HepG2 (cell line): ENCODE results near the gene ABI2.

Experiments used
- BORCS8-MEF2B ChIP-seq: sonication (generic); formaldehyde crosslinking; IDR thresholded peaks from 2 replicates; pipeline ENCODE4 v1.8.0; 2022; ENCODE audit warnings: mild to moderate bottlenecking, missing genetic modification reagents
- CAMTA2 ChIP-seq: sonication (generic); formaldehyde crosslinking; IDR thresholded peaks from 2 replicates; pipeline ENCODE4 v1.4.0; 2020; ENCODE audit warnings: mild to moderate bottlenecking, missing genetic modification reagents, borderline replicate concordance
- CBX1 ChIP-seq: IDR thresholded peaks from one replicate; pipeline ENCODE4 v1.6.1; 2016; ENCODE audit warnings: antibody characterized with exemption, low read depth
- LRRFIP1 ChIP-seq: sonication (generic); formaldehyde crosslinking; conservative IDR thresholded peaks from 2 replicates; pipeline ENCODE4 v1.4.0; 2020; ENCODE audit warnings: missing genetic modification reagents
- NBN ChIP-seq: fragments of 450-650 bp; conservative IDR thresholded peaks from 2 replicates; pipeline ENCODE4 v1.6.1; 2017
- ZNF75D ChIP-seq: sonication (generic); formaldehyde crosslinking; IDR thresholded peaks from 2 replicates; pipeline ENCODE4 v1.8.1; 2023; ENCODE audit warnings: missing genetic modification reagents, mild to moderate bottlenecking, borderline replicate concordance
- TF ChIP-seq, protein P1 (sequence below): sonication (generic); formaldehyde crosslinking; IDR thresholded peaks from 2 replicates; pipeline ENCODE4 v1.4.0; 2020; ENCODE audit warnings: missing genetic modification reagents

DNA sequence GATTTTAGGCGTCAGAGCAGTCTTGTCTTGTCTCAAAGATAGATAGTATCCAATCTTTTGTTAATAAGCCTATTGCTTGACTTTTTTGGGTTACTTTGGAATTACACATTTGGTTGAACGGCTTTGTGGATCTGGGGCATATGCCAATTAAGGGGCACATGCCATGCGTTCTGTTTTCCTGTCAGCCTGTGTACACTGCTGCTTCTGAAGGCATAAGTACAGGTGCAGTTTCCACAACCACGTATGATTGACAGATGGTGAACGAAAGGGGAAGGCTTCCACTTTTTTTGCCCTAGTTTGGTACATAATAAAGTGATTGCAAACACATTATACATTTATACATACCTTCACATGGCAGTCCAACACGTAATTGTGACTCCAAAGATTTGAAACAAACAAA is 104.6 kb downstream of the ABI2 start:
- TF ChIP-seq BORCS8-MEF2B = no peak
- no peak for TF ChIP-seq NBN
- TF ChIP-seq, protein P1, sequence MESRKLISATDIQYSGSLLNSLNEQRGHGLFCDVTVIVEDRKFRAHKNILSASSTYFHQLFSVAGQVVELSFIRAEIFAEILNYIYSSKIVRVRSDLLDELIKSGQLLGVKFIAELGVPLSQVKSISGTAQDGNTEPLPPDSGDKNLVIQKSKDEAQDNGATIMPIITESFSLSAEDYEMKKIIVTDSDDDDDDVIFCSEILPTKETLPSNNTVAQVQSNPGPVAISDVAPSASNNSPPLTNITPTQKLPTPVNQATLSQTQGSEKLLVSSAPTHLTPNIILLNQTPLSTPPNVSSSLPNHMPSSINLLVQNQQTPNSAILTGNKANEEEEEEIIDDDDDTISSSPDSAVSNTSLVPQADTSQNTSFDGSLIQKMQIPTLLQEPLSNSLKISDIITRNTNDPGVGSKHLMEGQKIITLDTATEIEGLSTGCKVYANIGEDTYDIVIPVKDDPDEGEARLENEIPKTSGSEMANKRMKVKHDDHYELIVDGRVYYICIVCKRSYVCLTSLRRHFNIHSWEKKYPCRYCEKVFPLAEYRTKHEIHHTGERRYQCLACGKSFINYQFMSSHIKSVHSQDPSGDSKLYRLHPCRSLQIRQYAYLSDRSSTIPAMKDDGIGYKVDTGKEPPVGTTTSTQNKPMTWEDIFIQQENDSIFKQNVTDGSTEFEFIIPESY (CRISPR knock-in tag) = no peak
- TF ChIP-seq LRRFIP1 (CRISPR knock-in tag) = no peak
- no peak for TF ChIP-seq CAMTA2 (CRISPR knock-in tag)
- no peak for TF ChIP-seq CBX1
- no peak for TF ChIP-seq ZNF75D
